22Rv1 (cell line): ENCODE results near the gene GNAS.

Experiments used
- CTCF ChIP-seq: fragments of 450-650 bp; IDR thresholded peaks from 2 replicates; pipeline ENCODE4 v1.5.1; 2017; ENCODE audit warnings: mild to moderate bottlenecking
- ZFX ChIP-seq: fragments of 450-650 bp; IDR thresholded peaks from 2 replicates; pipeline ENCODE4 v1.6.1; 2017; ENCODE audit warnings: antibody characterized with exemption, borderline replicate concordance

- no peak for TF ChIP-seq CTCF
- no peak for TF ChIP-seq ZFX
Measured at GRCh38 chr20:58905236-58905635, 52.7 kb downstream of the GNAS start.
